Body of pancreas (tissue), 4 donors: ENCODE results near the gene GATAD2A. TPM values are rescaled to one million over a fixed set of nuclear protein-coding genes. Genes with fewer than 3 reads are reported as not detected.
A peak's percentile ranks its signal among the peaks of the same experiment; 100 is the strongest.

Source experiments
- ATAC-seq: fragments of 150-250 bp; one replicate; pipeline ENCODE4 v1.9.1; 2016
- DNase-seq, 4 donors: peaks; one replicate each; pipeline ENCODE4 v3.0.0-alpha.2; 2019
- H3K27ac ChIP-seq, 4 donors: fragments of 200-600 bp; sonication (generic); 1 replicate in 3 of 4; 2 replicates in 1 of 4; pipeline versions ENCODE4 v1.5.1 to v1.6.1; 2016 to 2019; ENCODE audit warnings: mild to moderate bottlenecking in 1 of 4, mixed read lengths in 1 of 4, moderate library complexity in 1 of 4
- H3K27me3 ChIP-seq, 2 donors: fragments of 200-600 bp; sonication (generic); one replicate each; pipeline ENCODE4 v1.6.0; 2016; ENCODE audit warnings: mild to moderate bottlenecking in 1 of 2
- H3K36me3 ChIP-seq, 2 donors: fragments of 200-600 bp; sonication (generic); replicated peaks in 1 of 2; 2 replicates each; pipeline ENCODE4 v1.5.1; 2016; ENCODE audit warnings: low read depth in 2 of 2; ENCODE audit not compliant: insufficient read depth in 1 of 2
- H3K4me1 ChIP-seq: fragments of 200-600 bp; sonication (generic); one replicate; pipeline ENCODE4 v1.6.0; 2016
- H3K4me3 ChIP-seq, 2 donors: fragments of 200-600 bp; sonication (generic); 1 replicate in 1 of 2; 2 replicates in 1 of 2; pipeline ENCODE4 v1.5.1; 2016 to 2019
- H3K9me3 ChIP-seq, 3 donors: fragments of 200-600 bp; sonication (generic); 1 replicate in 2 of 3; 2 replicates in 1 of 3; pipeline ENCODE4 v1.5.1; 2016
- CTCF ChIP-seq, 7 experiments: fragments of 450-650 bp in 4 of 7; fragments of 200-600 bp in 3 of 7; sonication (generic) in 3 of 7; IDR thresholded peaks; one replicate each; pipeline ENCODE4 v1.5.1; 2016 to 2019; ENCODE audit warnings: antibody characterized with exemption in 7 of 7
- POLR2A ChIP-seq, 3 donors: fragments of 450-650 bp; IDR thresholded peaks; one replicate each; pipeline ENCODE4 v1.6.1; 2016; ENCODE audit warnings: antibody characterized with exemption in 3 of 3, mild to moderate bottlenecking in 2 of 3
- WGBS, 2 donors: methylation state at CpG; one replicate each; pipeline ENCODE4 v1.1.5; 2017; 5-methylcytosine and 5-hydroxymethylcytosine counted together
- intact Hi-C: fragments of 100-400 bp; cut with DNase I; formaldehyde crosslinking; loops from one replicate; pipeline ENCODE4 v1.15.1; 2023
- total RNA-seq, 2 donors: library from RNA; depleted of rRNA; stranded (reverse); fragments of >200 nt; gene quantifications; one replicate each; pipeline ENCODE4 v1.1.0, GENCODE V29; 2016

Gene GATAD2A
- total RNA-seq, 2 donors from 2014 or later: 30.0 to 35.8 TPM

DNA sequence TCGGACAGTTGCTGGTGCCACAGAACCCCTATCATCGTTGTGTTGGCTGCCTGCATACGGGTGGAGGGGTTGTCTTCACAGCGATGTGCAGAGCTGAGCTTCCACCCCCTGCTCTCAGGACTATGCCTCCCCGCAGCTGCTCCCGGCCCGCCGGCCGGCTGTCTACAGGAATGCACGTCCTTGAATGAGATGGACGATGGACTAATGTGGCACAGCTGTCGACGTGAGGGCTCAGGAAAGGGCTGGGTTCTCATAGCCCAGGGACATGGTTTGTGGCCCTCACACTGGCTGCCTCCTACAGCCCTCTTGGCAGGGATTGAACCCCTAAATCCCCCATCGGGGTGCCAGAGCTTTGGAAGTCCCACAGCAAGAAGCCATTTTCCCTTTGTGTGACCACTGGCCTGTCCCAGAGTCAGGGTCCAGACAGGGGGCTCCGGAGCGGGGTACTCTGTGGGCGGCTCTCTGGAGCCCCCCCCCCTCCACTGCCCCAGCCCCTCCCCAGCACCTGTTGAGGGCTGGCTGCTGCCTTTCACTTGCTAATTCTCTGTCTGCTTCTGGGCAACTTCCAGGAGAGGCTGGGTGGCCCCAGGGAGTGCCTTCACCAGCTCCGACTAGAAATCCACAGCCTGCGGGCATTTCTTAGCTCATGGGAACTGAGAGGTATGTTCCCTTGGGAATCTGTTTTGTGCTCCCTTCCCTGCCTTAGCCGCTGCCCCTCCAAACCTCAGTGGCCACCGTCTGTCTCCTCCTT is 69.7 kb downstream of the GATAD2A start:
- Histone ChIP-seq H3K36me3 (no peaks in the 10 kb centered on the region), H3K27ac (no peak overlapping the region), H3K4me1 (peaks cover 11% of the 10 kb centered on the region), H3K27me3 (no peaks in the 10 kb centered on the region), H3K9me3 (no peaks in the 10 kb centered on the region), H3K4me3 (no peak overlapping the region)
- no peak for DNase-seq
- intact Hi-C loops: loop anchor here (5.0 kb wide), 1 partner anchor 48 kb away; no protein-coding TSS in a partner anchor
- ATAC-seq: no peak
- 55 to 65% methylated on average over 15 to 21 of the region's 21 CpGs for WGBS, 2 donors
- TF ChIP-seq CTCF (IDR thresholded peaks at IDR 0.05) (no peak), POLR2A (IDR thresholded peaks at IDR 0.05) (no peak)

DNA sequence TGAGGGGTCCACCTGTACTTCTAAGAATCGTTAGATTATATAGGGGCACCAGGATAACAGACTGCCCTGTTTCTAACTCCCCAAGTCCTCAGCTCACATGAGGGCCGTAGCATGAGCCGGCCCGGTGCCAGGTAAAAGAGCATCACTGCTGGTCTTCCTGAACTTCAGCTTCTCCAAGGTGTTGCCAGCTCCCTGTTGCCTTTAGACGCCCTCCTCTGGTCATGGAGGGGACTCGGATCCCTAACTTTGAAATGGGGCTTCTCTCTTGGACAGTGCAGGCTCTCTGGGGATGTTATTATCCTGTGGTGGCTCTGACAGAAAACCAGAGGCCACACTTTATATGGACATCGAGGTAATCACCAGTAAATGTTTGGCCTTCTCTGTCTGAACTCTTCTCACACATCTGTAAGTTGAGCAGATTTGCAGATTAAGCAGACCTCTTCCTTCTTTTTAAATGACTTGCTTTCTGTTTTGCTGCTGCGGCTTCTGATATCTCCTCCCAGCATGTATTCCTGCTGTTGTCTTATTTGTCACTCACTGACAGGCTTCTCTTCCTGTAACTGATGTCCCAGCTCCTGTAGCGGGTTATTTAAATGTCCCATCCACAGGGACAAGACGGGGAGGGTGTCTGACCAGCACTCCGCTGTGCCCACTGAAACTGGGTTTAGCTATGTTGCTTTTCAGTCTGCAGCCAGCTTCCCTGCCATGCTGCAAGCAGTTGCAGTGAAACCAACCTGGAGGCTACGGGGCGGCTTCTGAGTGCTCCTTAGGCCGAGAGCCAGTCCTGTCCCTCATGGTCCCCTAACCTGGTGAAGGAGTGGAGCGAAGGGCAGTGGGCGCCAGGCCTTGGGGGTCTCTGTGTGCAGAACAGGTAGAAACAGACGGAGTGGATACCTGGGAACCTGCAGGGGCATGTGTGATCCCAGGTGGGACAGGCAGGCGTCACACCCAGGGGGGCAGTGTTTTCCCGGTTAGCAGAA is 70.7 kb downstream of the GATAD2A start:
- Histone ChIP-seq H3K27me3 (no peaks in the 10 kb centered on the region), H3K9me3 (no peaks in the 10 kb centered on the region), H3K4me3 (no peak overlapping the region), H3K36me3 (no peaks in the 10 kb centered on the region), H3K27ac (no peak overlapping the region), H3K4me1 (peaks cover 11% of the 10 kb centered on the region)
- TF ChIP-seq CTCF (IDR thresholded peaks at IDR 0.05): peak in 5 of 7 experiments; percentile 15 to 29 (median 20)
- TF ChIP-seq POLR2A (IDR thresholded peaks at IDR 0.05): no peak
- 74 to 83% methylated on average over 16 to 19 of the region's 19 CpGs for WGBS, 2 donors
- ATAC-seq (no peak), DNase-seq (peak in 1 of 4 donors; percentile 21)
- intact Hi-C loops: loop anchor here (5.0 kb wide), 1 partner anchor 49 kb away; no protein-coding TSS in a partner anchor

GRCh38 chr19:19477705-19478383 is 72.4 kb downstream of the GATAD2A start:
- TF ChIP-seq CTCF (IDR thresholded peaks at IDR 0.05): no peak
- TF ChIP-seq POLR2A (IDR thresholded peaks at IDR 0.05): no peak
- H3K9me3 ChIP-seq: no peaks in the 10 kb centered on the region
- intact Hi-C loops: loop anchor here (5.0 kb wide), 1 partner anchor 51 kb away; no protein-coding TSS in a partner anchor
- ATAC-seq (peak; percentile 51), DNase-seq (peak in 2 of 4 donors; percentile 56 to 71)
- WGBS, 2 donors: 75 to 81% methylated on average over 10 of the region's 10 CpGs
- no peaks in the 10 kb centered on the region for H3K27me3 ChIP-seq
- no peaks in the 10 kb centered on the region for H3K36me3 ChIP-seq
- no peak overlapping the region for H3K4me3 ChIP-seq
- peak overlapping the region in 1 of 4 donors; percentile 16 for H3K27ac ChIP-seq
- H3K4me1 ChIP-seq: peaks cover 11% of the 10 kb centered on the region

DNA sequence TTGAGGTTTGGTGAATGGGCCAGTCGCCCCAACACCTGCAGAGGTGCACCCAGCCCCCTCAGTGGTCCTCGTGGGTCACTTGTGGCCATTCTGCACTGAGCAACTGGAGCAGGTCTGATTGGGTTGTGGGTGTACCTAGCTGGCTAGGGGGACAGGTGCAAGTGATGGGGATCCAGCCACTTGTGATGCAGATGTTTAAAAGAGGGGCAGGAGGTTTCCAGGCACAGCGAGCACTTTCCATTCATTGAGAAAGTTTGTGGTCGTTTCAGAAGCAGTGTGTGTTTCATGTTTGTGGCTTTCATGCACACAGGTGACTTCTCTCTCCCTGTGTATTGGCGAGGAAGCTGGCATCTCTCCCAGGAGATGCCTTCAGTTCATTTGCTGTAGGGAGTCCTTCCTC is 75.2 kb downstream of the GATAD2A start:
- no peak overlapping the region for H3K4me3 ChIP-seq
- H3K4me1 ChIP-seq: peaks cover 18% of the 10 kb centered on the region
- 50 to 65% methylated on average over 3 to 5 of the region's 5 CpGs for WGBS, 2 donors
- H3K27me3 ChIP-seq: no peaks in the 10 kb centered on the region
- H3K27ac ChIP-seq: no peak overlapping the region
- H3K36me3 ChIP-seq: no peaks in the 10 kb centered on the region
- intact Hi-C loops: no loop called here
- TF ChIP-seq POLR2A (IDR thresholded peaks at IDR 0.05): no peak
- no peak for TF ChIP-seq CTCF (IDR thresholded peaks at IDR 0.05)
- H3K9me3 ChIP-seq: no peaks in the 10 kb centered on the region
- DNase-seq (no peak), ATAC-seq (no peak)
